Epidermal melanocyte (primary cell): ENCODE results near the gene INO80.

Experiments used
- DNase-seq: peaks from one replicate; pipeline ENCODE4 v3.0.0; 2011; ENCODE audit warnings: low spot score; ENCODE audit not compliant: insufficient read length

INO80 gene

GRCh38 chr15:40932156-40932555 is 183.9 kb downstream of the INO80 start:
- DNase-seq, result no peak

GRCh38 chr15:40931300-40932142 is 184.6 kb downstream of the INO80 start:
- no peak for DNase-seq

- DNase-seq, result no peak
These were observed 185.4 kb downstream of the INO80 start for GRCh38 chr15:40930430-40931299.

- DNase-seq, result no peak
These were observed 186.2 kb downstream of the INO80 start for GRCh38 chr15:40929660-40930429.
